ENCODE measurements around the gene ADARB1.

ADARB1 gene

DNA sequence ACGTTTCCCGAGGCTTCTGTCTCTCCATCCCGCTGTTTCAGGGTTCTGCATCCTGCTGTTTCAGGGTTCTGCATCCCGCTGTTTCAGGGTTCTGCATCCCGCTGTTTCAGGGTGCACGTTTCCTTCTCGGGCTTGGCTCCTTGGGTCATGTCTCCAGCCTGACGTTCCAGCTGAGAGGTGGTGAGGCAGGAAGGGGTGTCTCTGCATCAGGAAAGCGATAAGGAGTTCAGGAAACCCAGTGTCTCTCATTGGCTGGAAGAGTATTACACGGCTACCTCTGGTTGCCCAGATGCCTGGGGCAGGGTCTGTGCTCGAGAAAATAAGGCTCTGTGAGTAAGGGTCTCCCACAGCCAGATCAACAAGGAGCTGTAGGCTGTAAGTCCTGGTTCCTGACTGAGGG, 21.1 kb downstream of the ADARB1 start:
- DNase-seq (ENCODE audit: low spot score): no peak

DNA sequence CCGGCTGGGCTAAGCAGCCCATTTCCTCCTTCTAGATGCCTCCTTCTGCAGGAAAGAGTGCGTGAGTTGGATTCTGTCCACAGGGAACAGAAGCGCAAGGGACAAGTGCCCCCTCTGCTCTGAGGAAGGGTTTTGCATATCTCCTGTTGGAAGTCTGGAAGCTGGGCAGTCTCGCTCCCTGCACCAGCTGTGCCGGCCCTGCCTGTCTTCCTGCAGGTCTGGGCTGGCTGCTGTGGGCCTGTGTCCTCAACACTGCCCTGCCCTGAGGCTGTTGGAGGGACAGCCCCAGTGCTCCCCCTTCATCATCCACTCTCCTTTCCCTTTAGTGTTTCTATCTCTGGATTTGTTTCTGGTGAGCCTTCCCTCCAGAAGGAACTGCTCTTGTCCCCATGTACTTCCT, 21.8 kb downstream of the ADARB1 start:
- DNase-seq (ENCODE audit: low spot score): no peak

- no peak for DNase-seq (ENCODE audit: low spot score)
Measured at GRCh38 chr21:45097827-45098387, 23.5 kb downstream of the ADARB1 start.

DNA sequence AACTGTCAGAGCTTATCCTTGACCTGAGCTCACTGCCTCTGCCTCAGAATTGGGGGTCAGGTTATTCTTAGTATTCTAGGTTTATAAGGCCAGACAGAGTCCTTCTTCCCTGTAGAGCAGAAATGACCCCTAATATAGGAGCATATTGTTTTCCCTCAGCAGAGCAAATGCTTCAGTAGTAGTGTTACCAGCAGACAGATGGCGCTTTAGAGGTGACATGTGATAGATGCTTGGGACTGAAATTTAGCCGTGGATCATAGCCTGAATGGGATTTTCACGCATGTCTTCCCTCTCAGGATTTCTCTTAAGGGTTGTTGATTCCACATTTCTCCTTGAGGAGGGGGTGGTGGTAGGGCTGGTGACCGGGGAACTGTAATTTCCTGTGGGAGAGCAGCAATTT, 24.5 kb downstream of the ADARB1 start:
- DNase-seq (ENCODE audit: low spot score): no peak

DNA sequence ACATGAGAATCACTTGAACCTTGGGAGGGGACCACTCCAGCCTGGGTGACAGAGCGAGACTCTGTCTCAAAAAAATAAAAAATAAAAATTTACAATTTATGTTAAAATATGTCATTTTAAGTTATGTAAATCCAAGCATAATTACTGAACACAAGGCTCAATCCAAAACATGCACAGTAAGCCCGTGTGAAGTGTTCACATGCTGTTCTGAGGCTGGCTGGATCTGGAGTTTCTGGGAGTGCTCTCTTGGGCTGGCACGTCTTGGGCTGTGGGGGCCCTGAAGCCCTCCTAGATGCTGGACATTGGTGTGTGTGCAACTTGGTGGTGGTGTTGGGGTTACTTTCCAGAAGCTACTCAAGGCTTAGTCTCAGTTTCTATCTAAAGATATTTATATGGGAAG, 25.2 kb downstream of the ADARB1 start:
- DNase-seq (ENCODE audit: low spot score): no peak

- no peak for DNase-seq (ENCODE audit: low spot score)
Measured at GRCh38 chr21:45100866-45101265, 26.5 kb downstream of the ADARB1 start.

DNA sequence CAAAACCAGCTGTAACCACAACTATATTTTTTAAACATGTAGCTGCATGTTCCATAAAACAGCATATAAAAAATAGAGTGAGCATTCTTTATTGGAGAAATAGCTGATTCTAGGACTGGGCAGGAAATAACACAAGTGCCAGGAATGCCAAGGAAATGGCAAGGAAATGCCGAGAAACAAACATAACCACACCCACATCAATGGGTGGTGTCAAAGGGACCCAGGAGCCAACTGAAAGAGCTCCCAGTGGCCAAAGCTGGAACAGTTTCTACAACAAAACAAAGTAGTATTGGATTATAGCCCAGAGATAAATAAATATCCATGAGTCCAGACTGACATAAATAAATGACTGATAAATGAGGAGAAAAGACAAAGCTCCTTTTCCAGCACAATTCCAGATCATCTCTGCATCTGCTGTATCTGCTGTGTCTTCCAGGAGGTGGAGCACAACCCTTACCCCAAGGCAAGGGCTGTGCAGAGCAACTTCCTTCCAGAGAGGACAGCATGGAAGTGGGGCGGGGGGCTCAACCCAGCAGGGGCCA, 28.1 kb downstream of the ADARB1 start:
- DNase-seq (ENCODE audit: low spot score): no peak

DNA sequence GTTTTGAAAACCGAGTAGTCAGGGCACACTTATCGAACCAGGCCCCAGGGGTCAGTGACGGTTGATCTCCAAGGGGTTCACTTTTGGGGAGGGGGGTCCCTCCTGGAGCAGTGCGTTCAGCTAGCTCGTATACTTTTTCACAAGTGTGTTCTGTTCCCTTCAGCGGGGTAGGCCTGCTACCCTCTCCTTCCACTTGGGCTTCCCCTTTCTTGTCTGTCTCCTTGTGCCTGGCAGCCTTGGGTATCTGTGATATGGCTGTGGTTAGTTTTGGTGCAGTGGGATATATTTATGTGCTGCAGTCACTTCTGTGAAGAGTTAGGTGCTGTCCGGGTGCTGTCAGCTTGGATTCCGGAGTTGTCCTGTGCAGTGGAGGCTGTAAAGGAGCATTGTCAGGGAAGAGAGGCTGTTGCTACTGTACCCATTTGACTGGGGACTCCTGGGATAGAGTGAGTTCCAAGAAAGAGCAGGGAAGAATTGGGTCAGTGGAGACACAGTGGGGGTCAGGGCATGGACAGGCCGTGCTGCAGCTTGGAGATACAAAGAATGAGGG, 29.7 kb downstream of the ADARB1 start:
- no peak for DNase-seq (ENCODE audit: low spot score)

- DNase-seq (ENCODE audit: low spot score): no peak
Measured at GRCh38 chr21:45104560-45104959, 30.2 kb downstream of the ADARB1 start.

GRCh38 chr21:45105906-45106485, 31.6 kb downstream of the ADARB1 start:
- DNase-seq (ENCODE audit: low spot score): no peak

- no peak for DNase-seq (ENCODE audit: low spot score)
Measured at GRCh38 chr21:45108034-45108790, 33.8 kb downstream of the ADARB1 start.

DNA sequence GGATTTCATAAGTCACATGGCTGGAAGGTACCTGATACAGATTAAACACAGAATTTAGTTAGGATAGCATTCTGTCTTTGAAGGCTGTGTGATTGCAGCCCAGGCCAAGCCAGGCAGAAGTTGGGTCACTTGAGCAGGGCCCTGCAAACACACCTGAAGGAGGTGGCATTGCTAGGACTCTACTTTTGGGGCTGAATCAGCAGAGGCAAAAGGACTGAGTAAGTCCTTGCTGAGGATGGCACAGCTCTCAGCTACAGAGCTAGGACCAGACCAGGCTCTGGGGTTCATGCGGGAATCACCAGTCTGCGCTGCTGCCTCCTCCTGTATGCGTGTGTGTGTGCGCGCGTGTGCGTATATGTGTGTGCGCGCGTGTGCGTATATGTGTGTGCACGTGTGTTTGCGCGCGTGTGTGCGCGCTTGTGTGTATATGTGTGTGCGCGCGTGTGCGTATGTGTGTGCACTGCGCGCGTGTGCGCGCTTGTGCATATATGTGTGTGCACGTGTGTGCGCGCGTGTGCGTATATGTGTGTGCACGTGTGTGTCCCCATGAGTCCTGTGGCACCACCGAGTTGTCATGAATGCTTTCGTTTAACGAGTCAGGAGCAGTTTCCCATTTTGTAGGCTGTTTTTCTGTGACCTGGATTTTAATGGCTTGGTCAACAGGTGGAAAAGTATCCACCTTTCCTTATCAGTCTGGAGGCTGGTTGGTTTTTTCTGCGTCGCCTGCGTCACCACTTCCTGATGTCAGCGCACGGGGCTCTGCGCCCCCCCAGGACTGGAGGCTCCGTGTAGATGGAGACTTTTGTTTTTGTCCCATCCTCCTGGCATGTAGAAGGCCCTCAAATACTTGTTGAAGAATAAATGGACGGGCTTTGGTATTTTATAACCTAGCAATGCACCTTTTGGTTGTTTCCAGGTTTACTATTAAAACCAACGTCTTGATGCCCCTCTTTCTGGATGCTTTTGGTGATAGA, 34.7 kb downstream of the ADARB1 start:
- no peak for DNase-seq (ENCODE audit: low spot score)

- DNase-seq (ENCODE audit: low spot score): peak; percentile 20
Measured at GRCh38 chr21:45109831-45110492, 35.6 kb downstream of the ADARB1 start.

DNA sequence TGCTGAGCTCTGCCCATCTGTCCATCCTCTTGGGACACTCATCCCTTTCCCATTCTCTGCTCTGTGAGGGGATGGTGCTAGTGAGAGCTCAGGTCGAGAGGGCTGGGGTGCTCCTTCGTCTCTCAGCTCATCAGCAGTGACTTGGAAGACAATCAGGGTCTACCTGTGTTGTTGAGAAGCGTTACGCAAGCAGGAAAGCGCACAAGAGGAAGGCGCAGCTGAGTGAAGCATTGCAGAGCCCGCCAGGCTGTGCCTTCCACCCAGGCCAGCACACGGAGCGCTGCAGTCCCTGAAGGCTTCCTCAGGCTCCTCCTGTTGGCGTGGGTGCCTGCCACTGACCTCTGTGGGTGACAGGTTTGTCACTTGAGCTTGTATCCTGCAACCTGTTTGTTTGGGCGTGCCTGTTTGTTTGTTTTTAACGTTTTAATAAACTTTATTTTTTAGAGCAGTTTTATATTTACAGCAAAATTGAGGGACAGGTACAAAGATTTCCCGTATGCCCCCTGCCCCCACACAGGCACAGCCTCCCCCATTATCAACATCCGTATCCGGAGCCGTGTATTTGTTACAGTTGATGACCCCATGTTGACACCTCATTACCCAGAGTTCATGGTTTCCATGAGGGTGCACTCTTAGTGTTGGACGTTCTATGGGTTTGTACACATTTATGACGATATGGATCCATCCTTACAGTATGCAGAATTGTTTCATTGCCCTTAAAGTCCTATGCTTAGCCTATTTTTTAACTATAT, 36.7 kb downstream of the ADARB1 start:
- DNase-seq (ENCODE audit: low spot score): no peak

DNA sequence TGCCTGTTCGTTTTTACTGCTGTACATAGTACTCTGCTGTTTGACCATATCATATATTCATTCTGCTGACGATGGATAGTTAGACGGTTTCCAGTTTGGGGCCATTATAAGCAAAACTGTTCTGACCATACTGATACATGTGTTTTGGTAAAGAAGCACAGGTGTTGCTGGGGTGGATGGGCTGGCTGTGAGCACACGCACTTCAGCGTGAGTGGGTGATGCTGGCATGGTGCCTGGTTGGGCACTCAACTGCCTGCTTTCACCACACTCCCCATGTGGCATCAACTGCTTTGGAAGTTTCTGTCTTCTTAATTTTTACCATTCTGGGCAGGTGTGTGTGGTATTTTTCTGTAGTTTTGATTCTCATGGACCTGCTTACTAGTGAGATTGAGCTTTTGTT, 37.3 kb downstream of the ADARB1 start:
- no peak for DNase-seq (ENCODE audit: low spot score)

DNA sequence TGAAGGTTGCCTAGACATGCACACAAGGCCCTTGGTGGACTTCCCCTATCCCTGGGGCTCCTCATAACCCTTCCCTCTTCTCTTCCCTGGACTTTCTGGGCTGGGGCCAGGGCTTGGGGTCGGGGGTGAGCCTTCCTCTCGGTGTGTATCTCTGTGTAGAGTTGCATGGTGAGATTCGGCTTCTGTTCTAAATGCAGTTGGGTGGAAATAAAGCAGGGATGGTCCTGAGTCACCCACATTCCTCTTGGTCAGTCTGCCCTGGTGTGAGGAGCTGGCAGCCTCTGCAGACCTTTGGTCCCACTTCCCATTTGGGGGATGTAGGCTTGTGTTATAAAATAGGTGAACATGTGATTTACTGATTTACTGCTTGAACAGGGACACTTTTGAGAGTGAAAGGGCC, 38.0 kb downstream of the ADARB1 start:
- DNase-seq (ENCODE audit: low spot score): no peak

DNA sequence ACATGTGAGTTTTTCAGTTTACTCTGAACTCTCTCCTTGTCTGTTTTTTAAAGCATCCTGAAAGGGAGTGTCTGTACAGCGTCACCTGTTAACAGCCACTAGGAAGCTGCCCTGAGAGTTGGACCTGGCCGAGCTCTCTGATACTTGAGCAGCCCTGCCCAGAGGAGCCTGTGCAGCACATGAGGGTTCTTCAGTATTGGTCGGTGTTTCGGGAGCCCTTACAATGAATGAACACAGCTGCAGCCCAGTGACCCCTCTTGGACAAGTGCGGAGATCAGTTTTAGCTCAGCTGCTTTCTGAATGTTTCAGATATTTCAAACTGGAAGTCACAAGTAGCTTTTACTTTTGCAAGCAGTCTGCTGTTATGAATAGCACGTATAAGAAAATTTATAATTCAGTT, 39.2 kb downstream of the ADARB1 start:
- no peak for DNase-seq (ENCODE audit: low spot score)

DNA sequence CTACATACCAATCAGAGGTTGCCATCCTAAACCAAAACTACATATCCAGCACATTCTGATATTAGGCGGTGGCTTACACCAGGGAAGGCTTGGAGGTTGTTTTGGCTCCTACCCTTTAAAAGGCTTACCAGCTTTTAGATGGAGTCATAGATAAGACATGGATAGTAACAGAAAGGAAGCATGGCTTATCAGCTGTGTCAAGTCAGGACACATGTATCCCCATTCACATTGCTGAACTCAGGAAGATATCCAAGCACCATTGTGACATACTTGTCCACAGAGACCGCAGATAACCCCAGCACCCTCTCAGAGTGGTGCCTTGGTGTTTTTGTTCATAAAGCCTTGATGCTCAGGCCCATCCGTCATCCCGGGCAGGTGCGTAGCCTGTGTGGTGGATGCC, 39.7 kb downstream of the ADARB1 start:
- no peak for DNase-seq (ENCODE audit: low spot score)

GRCh38 chr21:45114475-45114874, 40.1 kb downstream of the ADARB1 start:
- DNase-seq (ENCODE audit: low spot score): no peak

GRCh38 chr21:45115141-45115540, 40.8 kb downstream of the ADARB1 start:
- DNase-seq (ENCODE audit: low spot score): no peak

GRCh38 chr21:45116066-45116465, 41.7 kb downstream of the ADARB1 start:
- DNase-seq (ENCODE audit: low spot score): no peak
